ENCODE results near the gene TGDS.

- TF ChIP-seq EZH2 (optimal IDR thresholded peaks at IDR 0.05; ENCODE audit: low read depth, low read length) (no peak), CTCF (IDR thresholded peaks at IDR 0.05; ENCODE audit: low read length) (no peak)
Observed at GRCh38 chr13:94640721-94641120, 44.8 kb upstream of the TGDS start.

All from MM.1S (cell line).